HUDEP-2 (cell line): ENCODE measurements around the gene NUP155.
"Not testable (repeated sequence)": the region's sequence is repeated elsewhere in the genome, so short reads cannot be mapped to it uniquely, and the experiment has no call there.

Experiments
- DNase-seq, 76 experiments: peaks; one replicate each; lab custom pipeline; 2025; ENCODE audit not compliant: unreplicated experiment in 76 of 76; lab: John Stamatoyannopoulos, UW

Gene NUP155

GRCh38 chr5:37370864-37371726, at the start of gene NUP155:
TSS of gene NUP155 (minus strand) at chr5:37371106. CDS start at chr5:37370977, 129 bp downstream.
- peak in 75 of 76 experiments; percentile 12 to 91 (median 79) for DNase-seq

GRCh38 chr5:37417347-37417746, 46.4 kb upstream of the NUP155 start:
- no peak for DNase-seq

GRCh38 chr5:37415456-37415855, 44.5 kb upstream of the NUP155 start:
- DNase-seq = not testable (repeated sequence)

- no peak for DNase-seq
These were observed 41.6 kb upstream of the NUP155 start for GRCh38 chr5:37412515-37412914.

GRCh38 chr5:37400501-37400900, 29.6 kb upstream of the NUP155 start:
- no peak for DNase-seq

- no peak for DNase-seq
These were observed 25.4 kb upstream of the NUP155 start for GRCh38 chr5:37396352-37396751.

- no peak for DNase-seq
These were observed 20.7 kb upstream of the NUP155 start for GRCh38 chr5:37391591-37391990.

- peak in 75 of 76 experiments; percentile 36 to 86 (median 73) for DNase-seq
These were observed 8.3 kb upstream of the NUP155 start, which contains the start of gene WDR70 for GRCh38 chr5:37379100-37379628. TSS of gene WDR70 (plus strand) at chr5:37379318. CDS start at chr5:37379368, 50 bp downstream.

GRCh38 chr5:37378066-37378465, 7.2 kb upstream of the NUP155 start:
- DNase-seq = not testable (repeated sequence)

GRCh38 chr5:37375091-37375490, 4.2 kb upstream of the NUP155 start:
- DNase-seq = no peak

GRCh38 chr5:37370550-37370863, 399 bp downstream of the NUP155 start:
- DNase-seq = no peak

- DNase-seq = no peak
These were observed 15.7 kb downstream of the NUP155 start for GRCh38 chr5:37355161-37355560.

GRCh38 chr5:37342741-37343140, 28.2 kb downstream of the NUP155 start:
- not testable (repeated sequence) for DNase-seq

GRCh38 chr5:37334754-37335153, 36.2 kb downstream of the NUP155 start:
- not testable (repeated sequence) for DNase-seq

GRCh38 chr5:37326536-37326935, 44.4 kb downstream of the NUP155 start:
- DNase-seq = no peak

GRCh38 chr5:37323607-37324006, 47.3 kb downstream of the NUP155 start:
- DNase-seq = no peak

GRCh38 chr5:37319037-37319782, 51.7 kb downstream of the NUP155 start:
- DNase-seq = no peak

GRCh38 chr5:37316027-37316426, 54.9 kb downstream of the NUP155 start:
- no peak for DNase-seq

- DNase-seq = no peak
These were observed 60.5 kb downstream of the NUP155 start for GRCh38 chr5:37310360-37310759.

GRCh38 chr5:37308793-37309192, 62.1 kb downstream of the NUP155 start:
- no peak for DNase-seq

- no peak for DNase-seq
These were observed 66.0 kb downstream of the NUP155 start for GRCh38 chr5:37304888-37305287.
